GM06990 (cell line): ENCODE results near the gene TFEB.

Source experiments
- DNase-seq: peaks from one replicate; pipeline ENCODE4 v3.0.0-alpha.2; 2011; ENCODE audit not compliant: insufficient read length; ENCODE audit errors: extremely low read depth
- H3K27me3 ChIP-seq: replicated peaks from 2 replicates; pipeline ENCODE4 v1.6.0; 2011; ENCODE audit warnings: low read length; ENCODE audit not compliant: control insufficient read depth, insufficient read depth
- H3K36me3 ChIP-seq: 2 replicates; pipeline ENCODE4 v1.5.1; 2011; ENCODE audit warnings: low read length; ENCODE audit not compliant: control insufficient read depth, insufficient read depth
- H3K4me3 ChIP-seq: replicated peaks from 2 replicates; pipeline ENCODE4 v1.5.1; 2011; ENCODE audit warnings: low read depth, mild to moderate bottlenecking, control low read depth, low read length
- CTCF ChIP-seq: IDR thresholded peaks from 2 replicates; pipeline ENCODE4 v1.5.1; 2011; ENCODE audit warnings: low read length, control low read depth, mild to moderate bottlenecking, inconsistent platforms; ENCODE audit not compliant: insufficient read depth, poor library complexity, severe bottlenecking

Gene TFEB

DNA sequence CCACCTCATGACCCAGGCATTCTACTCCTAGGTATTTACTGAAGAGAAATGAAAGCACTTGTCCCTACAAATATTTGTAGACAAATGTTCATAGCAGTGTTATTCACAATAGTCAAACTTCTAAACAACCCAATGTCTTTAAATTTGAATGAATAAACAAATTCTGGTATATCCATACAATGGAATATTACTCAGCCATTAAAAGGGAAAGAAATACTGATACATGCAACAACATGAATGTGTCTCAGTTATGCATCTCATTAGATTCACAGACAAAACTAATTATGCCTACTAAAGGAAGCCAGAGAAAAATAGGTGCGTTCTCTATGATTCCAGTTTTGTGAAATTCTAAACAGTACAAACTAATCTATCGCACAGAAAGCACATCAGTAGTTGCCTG, 66.4 kb downstream of the TFEB start:
- no peaks in the 10 kb centered on the region for H3K36me3 ChIP-seq
- H3K4me3 ChIP-seq = no peak overlapping the region
- DNase-seq = no peak
- H3K27me3 ChIP-seq = no peaks in the 10 kb centered on the region; the same call in 1 of the 2 replicates
- no peak for TF ChIP-seq CTCF

DNA sequence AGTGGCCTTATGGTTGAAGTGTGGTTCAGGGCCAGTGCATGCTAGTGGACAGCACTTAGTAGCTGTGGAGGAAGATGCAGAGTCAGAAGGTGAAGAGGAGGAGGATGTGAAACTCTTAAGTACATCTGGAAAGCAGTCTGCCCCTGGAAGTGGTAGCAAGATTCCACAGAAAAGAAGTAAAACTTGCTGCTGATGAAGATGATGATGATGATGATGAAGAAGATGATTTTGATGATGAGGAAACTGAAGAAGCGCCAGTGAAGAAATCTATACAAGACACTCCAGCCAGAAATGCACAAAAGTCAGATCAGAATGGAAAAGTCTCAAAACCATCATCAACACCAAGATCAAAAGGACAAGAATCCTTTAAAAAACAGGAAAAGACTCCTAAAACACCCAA, 68.2 kb downstream of the TFEB start:
- DNase-seq = no peak
- H3K27me3 ChIP-seq = no peaks in the 10 kb centered on the region; the same call in 1 of the 2 replicates
- TF ChIP-seq CTCF = no peak
- H3K36me3 ChIP-seq = no peaks in the 10 kb centered on the region
- H3K4me3 ChIP-seq = no peak overlapping the region

DNA sequence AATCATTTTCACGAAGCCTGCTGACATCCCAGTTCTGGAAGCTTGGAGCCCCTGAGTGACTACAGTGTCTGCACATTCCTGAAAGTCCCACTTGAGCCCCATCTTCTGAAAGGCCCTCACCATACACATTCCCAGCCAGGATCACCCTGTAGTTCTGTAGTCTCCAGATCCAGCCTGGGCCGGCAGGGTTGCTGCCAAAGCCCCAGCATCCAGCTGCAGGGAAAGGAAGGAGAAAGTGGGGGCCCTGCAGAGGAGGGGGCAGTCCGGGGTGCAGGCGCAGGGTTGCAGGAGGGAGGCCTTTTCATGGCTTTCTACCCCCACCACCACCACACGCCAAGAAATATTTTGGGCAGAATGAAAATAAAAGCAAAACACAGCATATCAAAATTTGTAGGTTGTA, 71.1 kb downstream of the TFEB start:
- no peak for DNase-seq
- no peak overlapping the region for H3K4me3 ChIP-seq
- TF ChIP-seq CTCF = no peak

GRCh38 chr6:41663568-41663967, 71.8 kb downstream of the TFEB start:
- TF ChIP-seq CTCF = no peak
- no peaks in the 10 kb centered on the region for H3K36me3 ChIP-seq
- H3K4me3 ChIP-seq = no peak overlapping the region
- DNase-seq = no peak
- peaks cover 2% of the 10 kb centered on the region for H3K27me3 ChIP-seq

More for the DNA sequence above, 71.1 kb downstream of the TFEB start:
- Histone ChIP-seq H3K27me3 (peaks cover 2% of the 10 kb centered on the region), H3K36me3 (no peaks in the 10 kb centered on the region)

- no peak for TF ChIP-seq CTCF
- peaks cover 2% of the 10 kb centered on the region for H3K27me3 ChIP-seq
- no peaks in the 10 kb centered on the region for H3K36me3 ChIP-seq
- DNase-seq = no peak
- H3K4me3 ChIP-seq = no peak overlapping the region
Measured at GRCh38 chr6:41659935-41660334, 75.5 kb downstream of the TFEB start.

DNA sequence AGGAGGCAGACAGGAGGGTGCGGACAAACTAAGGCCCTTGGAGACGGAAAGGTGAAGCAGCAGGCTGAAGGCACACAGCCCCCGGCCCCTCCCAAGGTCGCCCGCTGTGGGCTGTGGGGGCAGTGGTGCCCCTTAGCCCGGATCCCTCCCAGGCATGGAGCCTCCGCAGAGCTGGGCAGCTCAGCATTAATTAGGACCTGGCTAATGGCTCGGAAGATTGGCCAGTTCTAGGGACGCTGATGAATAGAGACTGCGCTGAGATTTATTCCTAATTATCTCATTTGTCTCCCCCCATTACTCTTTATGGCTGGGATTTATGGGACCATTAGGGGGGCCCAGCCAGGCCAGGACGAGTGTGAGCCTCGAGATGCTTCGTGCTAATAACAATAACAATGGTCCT, 76.8 kb downstream of the TFEB start:
- Histone ChIP-seq H3K4me3 (no peak overlapping the region), H3K36me3 (no peaks in the 10 kb centered on the region), H3K27me3 (peaks cover 2% of the 10 kb centered on the region)
- no peak for TF ChIP-seq CTCF
- DNase-seq = no peak
